GM12891 (cell line): ENCODE results near the gene FEZF2.

ENCODE experiments used
- DNase-seq: peaks from one replicate; pipeline ENCODE4 v3.0.0; 2011; ENCODE audit warnings: low spot score; ENCODE audit not compliant: insufficient read length
- FAIRE-seq: peaks from 2 replicates; lab custom pipeline; 2011; peaks lifted over from hg19 to GRCh38; lab: Jason Lieb, UNC
- PAX5 ChIP-seq: IDR thresholded peaks from 2 replicates; pipeline ENCODE4 v1.6.1; 2011; ENCODE audit warnings: low read length, moderate library complexity, mild to moderate bottlenecking; ENCODE audit not compliant: insufficient read depth, severe bottlenecking
- POLR2A ChIP-seq: IDR thresholded peaks from 2 replicates; pipeline ENCODE4 v1.6.1; 2011; ENCODE audit warnings: low read depth, low read length, control low read depth
- POLR2AphosphoS5 ChIP-seq: IDR thresholded peaks from 2 replicates; pipeline ENCODE4 v1.6.1; 2011; ENCODE audit warnings: low read depth, low read length, control low read depth
- POU2F2 ChIP-seq: IDR thresholded peaks from 2 replicates; pipeline ENCODE4 v1.6.1; 2011; ENCODE audit warnings: low read depth, mild to moderate bottlenecking, control low read depth, low read length, moderate library complexity
- SPI1 ChIP-seq: IDR thresholded peaks from 2 replicates; pipeline ENCODE4 v1.6.1; 2011; ENCODE audit warnings: low read depth, low read length, control low read depth
- TAF1 ChIP-seq: IDR thresholded peaks from 2 replicates; pipeline ENCODE4 v1.6.1; 2011; ENCODE audit warnings: low read depth, low read length, control low read depth

The FEZF2 gene

GRCh38 chr3:62403765-62404164, 30.4 kb upstream of the FEZF2 start:
- DNase-seq (no peak), FAIRE-seq (no peak)
- TF ChIP-seq SPI1 = no peak
- no peak for TF ChIP-seq TAF1
- TF ChIP-seq POLR2AphosphoS5 = no peak
- TF ChIP-seq POU2F2 = no peak
- no peak for TF ChIP-seq POLR2A
- no peak for TF ChIP-seq PAX5

- FAIRE-seq (no peak), DNase-seq (no peak)
- TF ChIP-seq SPI1 = no peak
- no peak for TF ChIP-seq PAX5
Measured at GRCh38 chr3:62392626-62393292, 19.4 kb upstream of the FEZF2 start.

- DNase-seq (no peak), FAIRE-seq (no peak)
- TF ChIP-seq PAX5 (no peak), POU2F2 (no peak), TAF1 (no peak)
Measured at GRCh38 chr3:62387251-62387650, 13.9 kb upstream of the FEZF2 start.

GRCh38 chr3:62379321-62379798, 6.0 kb upstream of the FEZF2 start:
- DNase-seq = no peak
- TF ChIP-seq TAF1 (no peak), POLR2AphosphoS5 (no peak), POU2F2 (no peak), PAX5 (no peak), SPI1 (no peak)
- no peak for FAIRE-seq

- no peak for TF ChIP-seq SPI1
- DNase-seq (no peak), FAIRE-seq (no peak)
Measured at GRCh38 chr3:62378921-62379320, 5.6 kb upstream of the FEZF2 start.

- DNase-seq (no peak), FAIRE-seq (no peak)
- TF ChIP-seq TAF1 = no peak
- TF ChIP-seq POLR2A = no peak
Measured at GRCh38 chr3:62378311-62378789, 5.0 kb upstream of the FEZF2 start.

GRCh38 chr3:62376906-62377877, 3.8 kb upstream of the FEZF2 start:
- no peak for FAIRE-seq
- DNase-seq = no peak
- TF ChIP-seq POU2F2 (no peak), SPI1 (no peak), POLR2A (no peak), POLR2AphosphoS5 (no peak), PAX5 (no peak), TAF1 (no peak)

- TF ChIP-seq SPI1 = no peak
- TF ChIP-seq POLR2AphosphoS5 = no peak
- no peak for TF ChIP-seq PAX5
- no peak for TF ChIP-seq POU2F2
- no peak for TF ChIP-seq POLR2A
- no peak for TF ChIP-seq TAF1
- FAIRE-seq = no peak
- DNase-seq = no peak
Measured at GRCh38 chr3:62376454-62376720, 3.0 kb upstream of the FEZF2 start.

GRCh38 chr3:62375655-62376453, 2.5 kb upstream of the FEZF2 start:
- FAIRE-seq (no peak), DNase-seq (no peak)
- TF ChIP-seq PAX5 = no peak
- no peak for TF ChIP-seq POLR2AphosphoS5
- TF ChIP-seq POU2F2 = no peak
- no peak for TF ChIP-seq TAF1
- TF ChIP-seq POLR2A = no peak
- no peak for TF ChIP-seq SPI1
